Esophagus squamous epithelium (tissue), 5 donors: Measurements from ENCODE around the gene FAM83F. TPM values are rescaled to one million over a fixed set of nuclear protein-coding genes. Genes with fewer than 3 reads are reported as not detected.

Experiments
- DNase-seq: peaks from one replicate; lab custom pipeline; 2025; lab: John Stamatoyannopoulos, UW
- H3K27ac ChIP-seq, 4 donors: fragments of 200-600 bp; sonication (generic); one replicate each; pipeline ENCODE4 v1.5.1; 2016 to 2019; ENCODE audit warnings: mild to moderate bottlenecking in 1 of 4
- H3K27me3 ChIP-seq, 4 donors: fragments of 200-600 bp; sonication (generic); 1 replicate in 3 of 4; 2 replicates in 1 of 4; pipeline versions ENCODE4 v1.5.1 to v1.6.0; 2017 to 2021; ENCODE audit warnings: antibody characterized with exemption in 1 of 4
- H3K36me3 ChIP-seq, 3 donors: fragments of 200-600 bp; sonication (generic); one replicate each; pipeline ENCODE4 v1.5.1; 2016 to 2019
- H3K4me1 ChIP-seq, 3 donors: fragments of 200-600 bp; sonication (generic); one replicate each; pipeline ENCODE4 v1.5.1; 2017 to 2019
- H3K4me3 ChIP-seq, 4 donors: fragments of 200-600 bp; sonication (generic); 1 replicate in 3 of 4; 2 replicates in 1 of 4; pipeline ENCODE4 v1.5.1; 2016 to 2019; ENCODE audit warnings: mild to moderate bottlenecking in 2 of 4, moderate library complexity in 1 of 4
- H3K9me3 ChIP-seq, 3 donors: fragments of 200-600 bp; sonication (generic); one replicate each; pipeline ENCODE4 v1.5.1; 2016 to 2019
- CTCF ChIP-seq, 6 experiments: fragments of 450-650 bp in 4 of 6; fragments of 200-600 bp in 2 of 6; sonication (generic) in 2 of 6; IDR thresholded peaks; one replicate each; pipeline ENCODE4 v1.5.1; 2016 to 2019; ENCODE audit warnings: antibody characterized with exemption in 6 of 6, mild to moderate bottlenecking in 4 of 6, moderate library complexity in 4 of 6
- POLR2A ChIP-seq, 4 donors: fragments of 450-650 bp; IDR thresholded peaks; one replicate each; pipeline ENCODE4 v1.6.1; 2017; ENCODE audit warnings: antibody characterized with exemption in 4 of 4, mild to moderate bottlenecking in 4 of 4, moderate library complexity in 3 of 4
- WGBS, 2 donors: methylation state at CpG; one replicate each; pipeline ENCODE4 v1.1.5; 2018; 5-methylcytosine and 5-hydroxymethylcytosine counted together
- intact Hi-C: fragments of 100-400 bp; cut with DNase I; formaldehyde crosslinking; loops from one replicate; pipeline ENCODE4 v1.15.0; 2022
- total RNA-seq, 4 donors: library from RNA; depleted of rRNA; stranded (reverse); fragments of >200 nt; gene quantifications; one replicate each; pipeline ENCODE4 v1.1.0, GENCODE V29; 2016
- donor health status: DM: yes; HTN: yes; CAD: no.

The FAM83F gene
- total RNA-seq, 4 donors from 2014 or later: 25.5 to 39.2 (median 29.6) TPM

- no peak overlapping the region for H3K27ac ChIP-seq
- peaks cover 0 to 30% (median 6%) of the 10 kb centered on the region in 3 donors for H3K4me1 ChIP-seq
- peaks cover 0 to 48% (median 0%) of the 10 kb centered on the region in 3 donors for H3K36me3 ChIP-seq
- intact Hi-C loops: loop anchor here (5.0 kb wide), 1 partner anchor 496 kb away; no protein-coding TSS in a partner anchor
- H3K4me3 ChIP-seq: no peak overlapping the region
- H3K27me3 ChIP-seq: peaks cover 0 to 7% (median 0%) of the 10 kb centered on the region in 4 donors
- no peak for DNase-seq
- TF ChIP-seq POLR2A (IDR thresholded peaks at IDR 0.05) (no peak), CTCF (IDR thresholded peaks at IDR 0.05) (no peak)
- no peaks in the 10 kb centered on the region for H3K9me3 ChIP-seq
- WGBS, 2 donors: 67 to 74% methylated on average over 6 to 8 of the region's 12 CpGs
These were observed 39.0 kb downstream of the FAM83F start for GRCh38 chr22:40033586-40034380.

GRCh38 chr22:40035351-40035750, 40.6 kb downstream of the FAM83F start:
- peaks cover 0 to 7% (median 0%) of the 10 kb centered on the region in 4 donors for H3K27me3 ChIP-seq
- TF ChIP-seq CTCF (IDR thresholded peaks at IDR 0.05) (no peak), POLR2A (IDR thresholded peaks at IDR 0.05) (no peak)
- peaks cover 6 to 35% (median 9%) of the 10 kb centered on the region in 3 donors for H3K4me1 ChIP-seq
- no peak for DNase-seq
- WGBS, 2 donors: 82 to 83% methylated on average over 11 of the region's 11 CpGs
- H3K4me3 ChIP-seq: no peak overlapping the region
- intact Hi-C loops: no loop called here
- H3K9me3 ChIP-seq: no peaks in the 10 kb centered on the region
- H3K27ac ChIP-seq: no peak overlapping the region
- H3K36me3 ChIP-seq: peaks cover 0 to 35% (median 0%) of the 10 kb centered on the region in 3 donors

GRCh38 chr22:40036126-40036525, 41.4 kb downstream of the FAM83F start:
- no peak for DNase-seq
- TF ChIP-seq CTCF (IDR thresholded peaks at IDR 0.05): no peak
- TF ChIP-seq POLR2A (IDR thresholded peaks at IDR 0.05): no peak
- H3K4me1 ChIP-seq: peaks cover 12 to 43% (median 14%) of the 10 kb centered on the region in 3 donors
- H3K36me3 ChIP-seq: peaks cover 0 to 28% (median 0%) of the 10 kb centered on the region in 3 donors
- H3K4me3 ChIP-seq: no peak overlapping the region
- WGBS, 2 donors: 67 to 73% methylated on average over 2 to 6 of the region's 6 CpGs
- peaks cover 0 to 7% (median 0%) of the 10 kb centered on the region in 4 donors for H3K27me3 ChIP-seq
- intact Hi-C loops: no loop called here
- no peak overlapping the region for H3K27ac ChIP-seq
- H3K9me3 ChIP-seq: no peaks in the 10 kb centered on the region

GRCh38 chr22:40036591-40037225, 42.0 kb downstream of the FAM83F start:
- peaks cover 15 to 48% (median 20%) of the 10 kb centered on the region in 3 donors for H3K4me1 ChIP-seq
- no peak for TF ChIP-seq POLR2A (IDR thresholded peaks at IDR 0.05)
- TF ChIP-seq CTCF (IDR thresholded peaks at IDR 0.05): peak; percentile 17 to 68 (median 50)
- no peak overlapping the region for H3K4me3 ChIP-seq
- H3K27ac ChIP-seq: no peak overlapping the region
- H3K27me3 ChIP-seq: peaks cover 0 to 7% (median 0%) of the 10 kb centered on the region in 4 donors
- 49 to 53% methylated on average over 6 to 7 of the region's 13 CpGs for WGBS, 2 donors
- H3K9me3 ChIP-seq: no peaks in the 10 kb centered on the region
- intact Hi-C loops: no loop called here
- peaks cover 0 to 22% (median 0%) of the 10 kb centered on the region in 3 donors for H3K36me3 ChIP-seq
- DNase-seq: no peak

- H3K27me3 ChIP-seq: peaks cover 0 to 7% (median 0%) of the 10 kb centered on the region in 4 donors
- intact Hi-C loops: no loop called here
- 72 to 76% methylated on average over 3 of the region's 3 CpGs for WGBS, 2 donors
- DNase-seq: no peak
- H3K27ac ChIP-seq: no peak overlapping the region
- peaks cover 17 to 49% (median 26%) of the 10 kb centered on the region in 3 donors for H3K4me1 ChIP-seq
- TF ChIP-seq POLR2A (IDR thresholded peaks at IDR 0.05): no peak
- no peak for TF ChIP-seq CTCF (IDR thresholded peaks at IDR 0.05)
- H3K36me3 ChIP-seq: peaks cover 0 to 16% (median 0%) of the 10 kb centered on the region in 3 donors
- no peaks in the 10 kb centered on the region for H3K9me3 ChIP-seq
- H3K4me3 ChIP-seq: no peak overlapping the region
These were observed 42.6 kb downstream of the FAM83F start for GRCh38 chr22:40037320-40037719.
